ENCODE measurements around the gene PRKCA. TPM values are rescaled to one million over a fixed set of nuclear protein-coding genes. Genes with fewer than 3 reads are reported as not detected.

PRKCA gene
- total RNA-seq, 2 experiments from 2014 or later, result 84.4 to 87.9 TPM

- no peak overlapping the region for H3K4me3 Mint-ChIP-seq
- no peaks in the 10 kb centered on the region for H3K9me3 Mint-ChIP-seq
- peaks cover 57% of the 10 kb centered on the region for H3K36me3 Mint-ChIP-seq (ENCODE audit: low read depth)
- peaks cover 77% of the 10 kb centered on the region for H3K4me1 Mint-ChIP-seq (ENCODE audit: low read depth)
- no peak for TF ChIP-seq CTCF (IDR thresholded peaks at IDR 0.05)
- no peak overlapping the region for H3K27ac Mint-ChIP-seq
- ATAC-seq (no peak), DNase-seq (no peak)
- no peaks in the 10 kb centered on the region for H3K27me3 Mint-ChIP-seq
- ChIA-PET CTCF (no interaction called here), POLR2A (no interaction called here)
- intact Hi-C loops (cut with micrococcal nuclease), result no loop called here
Measured at GRCh38 chr17:66443606-66444005, 141.2 kb downstream of the PRKCA start.

GRCh38 chr17:66444031-66444430 is 141.6 kb downstream of the PRKCA start:
- POLR2A ChIA-PET, result no interaction called here

GRCh38 chr17:66445229-66445628 is 142.8 kb downstream of the PRKCA start:
- DNase-seq (no peak), ATAC-seq (no peak)
- POLR2A ChIA-PET, result no interaction called here
- CTCF ChIA-PET, result no interaction called here
- intact Hi-C loops (cut with micrococcal nuclease), result no loop called here
- H3K36me3 Mint-ChIP-seq (ENCODE audit: low read depth), result peaks cover 49% of the 10 kb centered on the region
- no peaks in the 10 kb centered on the region for H3K9me3 Mint-ChIP-seq
- peak overlapping the region; percentile 47 for H3K27ac Mint-ChIP-seq
- H3K4me1 Mint-ChIP-seq (ENCODE audit: low read depth), result peaks cover 79% of the 10 kb centered on the region
- H3K4me3 Mint-ChIP-seq, result no peak overlapping the region
- TF ChIP-seq CTCF (IDR thresholded peaks at IDR 0.05), result no peak
- H3K27me3 Mint-ChIP-seq, result no peaks in the 10 kb centered on the region

More at GRCh38 chr17:66444031-66444430, 141.6 kb downstream of the PRKCA start:
- DNase-seq (no peak), ATAC-seq (no peak)
- Mint-ChIP-seq H3K36me3 (ENCODE audit: low read depth) (peaks cover 53% of the 10 kb centered on the region), H3K27ac (no peak overlapping the region), H3K4me3 (no peak overlapping the region), H3K9me3 (no peaks in the 10 kb centered on the region), H3K4me1 (ENCODE audit: low read depth) (peaks cover 78% of the 10 kb centered on the region), H3K27me3 (no peaks in the 10 kb centered on the region)
- CTCF ChIA-PET, result no interaction called here
- no peak for TF ChIP-seq CTCF (IDR thresholded peaks at IDR 0.05)
- intact Hi-C loops (cut with micrococcal nuclease), result no loop called here

GRCh38 chr17:66446419-66446818 is 144.0 kb downstream of the PRKCA start:
- Mint-ChIP-seq H3K27me3 (no peaks in the 10 kb centered on the region), H3K27ac (peak overlapping the region; percentile 44), H3K36me3 (ENCODE audit: low read depth) (peaks cover 45% of the 10 kb centered on the region), H3K9me3 (no peaks in the 10 kb centered on the region), H3K4me1 (ENCODE audit: low read depth) (peaks cover 81% of the 10 kb centered on the region), H3K4me3 (no peak overlapping the region)
- ATAC-seq (peak; percentile 50), DNase-seq (no peak)
- ChIA-PET POLR2A (interaction anchor here (0.6 to 1.2 kb wide), 3 partner anchors 10 to 206 kb away, joined by 3 read pairs; no protein-coding TSS in a partner anchor), CTCF (no interaction called here)
- TF ChIP-seq CTCF (IDR thresholded peaks at IDR 0.05), result no peak
- intact Hi-C loops (cut with micrococcal nuclease), result no loop called here

GRCh38 chr17:66447159-66447558 is 144.7 kb downstream of the PRKCA start:
- H3K27me3 Mint-ChIP-seq, result no peaks in the 10 kb centered on the region

More at GRCh38 chr17:66447159-66447558, 144.7 kb downstream of the PRKCA start:
- no peak for ATAC-seq
- Mint-ChIP-seq H3K36me3 (ENCODE audit: low read depth) (peaks cover 47% of the 10 kb centered on the region), H3K4me1 (ENCODE audit: low read depth) (peaks cover 81% of the 10 kb centered on the region), H3K9me3 (no peaks in the 10 kb centered on the region), H3K27ac (peak overlapping the region; percentile 41), H3K4me3 (no peak overlapping the region)
- DNase-seq, result no peak
- intact Hi-C loops (cut with micrococcal nuclease), result no loop called here
- ChIA-PET POLR2A (interaction anchor here (0.6 to 1.2 kb wide), 3 partner anchors 11 to 206 kb away, joined by 3 read pairs; no protein-coding TSS in a partner anchor), CTCF (no interaction called here)
- no peak for TF ChIP-seq CTCF (IDR thresholded peaks at IDR 0.05)
